Measurements from ENCODE around the gene IL11RA.

IL11RA gene
- total RNA-seq = 9.5 to 15.1 reads per million in 2 donors

- no peak for DNase-seq
Measured at GRCh38 chr9:34651876-34652601, at the start of gene IL11RA. IL11RA (plus strand) TSS chr9:34652185; CDS start chr9:34655218, 3,033 bp downstream.

- DNase-seq = no peak
Measured at GRCh38 chr9:34603610-34604231, 48.3 kb upstream of the IL11RA start.

- no peak for DNase-seq
Measured at GRCh38 chr9:34606190-34606589, 45.8 kb upstream of the IL11RA start.

GRCh38 chr9:34606905-34607304, 45.1 kb upstream of the IL11RA start:
- DNase-seq = no peak

GRCh38 chr9:34607331-34607730, 44.7 kb upstream of the IL11RA start:
- DNase-seq = no peak

- no peak for DNase-seq
Measured at GRCh38 chr9:34610434-34611206, 41.4 kb upstream of the IL11RA start.

GRCh38 chr9:34611251-34611810, 40.7 kb upstream of the IL11RA start:
- no peak for DNase-seq

GRCh38 chr9:34611811-34612787, 39.9 kb upstream of the IL11RA start, which contains the start of gene RPP25L:
RPP25L (minus strand) TSS chr9:34612097; CDS start chr9:34611296, 801 bp downstream.
- peak; percentile 75 for DNase-seq

- no peak for DNase-seq
Measured at GRCh38 chr9:34612788-34613390, 39.1 kb upstream of the IL11RA start.

GRCh38 chr9:34615132-34615531, 36.9 kb upstream of the IL11RA start:
- no peak for DNase-seq

- peak; percentile 47 for DNase-seq
Measured at GRCh38 chr9:34620061-34620994, 31.7 kb upstream of the IL11RA start, which contains the start of gene DCTN3. DCTN3 (minus strand) TSS chr9:34620495; CDS start chr9:34620464, 31 bp downstream.

- no peak for DNase-seq
Measured at GRCh38 chr9:34623374-34624235, 28.4 kb upstream of the IL11RA start.

- DNase-seq = no peak
Measured at GRCh38 chr9:34624475-34625185, 27.4 kb upstream of the IL11RA start.

- DNase-seq = no peak
Measured at GRCh38 chr9:34625186-34625486, 26.8 kb upstream of the IL11RA start.

GRCh38 chr9:34627716-34628655, 24.0 kb upstream of the IL11RA start:
- DNase-seq = no peak

GRCh38 chr9:34628656-34629490, 23.1 kb upstream of the IL11RA start, which contains the start of gene ARID3C:
ARID3C (minus strand) TSS chr9:34629066; CDS start chr9:34628014, 1,052 bp downstream.
- peak; percentile 24 for DNase-seq

GRCh38 chr9:34629491-34629808, 22.5 kb upstream of the IL11RA start:
- no peak for DNase-seq
